ENCODE measurements around the gene RIBC1. TPM values are rescaled to one million over a fixed set of nuclear protein-coding genes. Genes with fewer than 3 reads are reported as not detected.

RIBC1 gene
- polyA plus RNA-seq, 1 of the 3 experiments (the other 2 are of a cell fraction), result 0.33 TPM

- ChIA-PET POLR2A (no interaction called here), CTCF (no interaction called here)
- no peak for TF ChIP-seq YY1 (IDR thresholded peaks at IDR 0.05; ENCODE audit: low read depth)
- TF ChIP-seq RAD21 (IDR thresholded peaks at IDR 0.05; ENCODE audit: low read length), result no peak
- TF ChIP-seq FOXM1 (IDR thresholded peaks at IDR 0.05; ENCODE audit: low read depth), result no peak
- TF ChIP-seq, protein P1, sequence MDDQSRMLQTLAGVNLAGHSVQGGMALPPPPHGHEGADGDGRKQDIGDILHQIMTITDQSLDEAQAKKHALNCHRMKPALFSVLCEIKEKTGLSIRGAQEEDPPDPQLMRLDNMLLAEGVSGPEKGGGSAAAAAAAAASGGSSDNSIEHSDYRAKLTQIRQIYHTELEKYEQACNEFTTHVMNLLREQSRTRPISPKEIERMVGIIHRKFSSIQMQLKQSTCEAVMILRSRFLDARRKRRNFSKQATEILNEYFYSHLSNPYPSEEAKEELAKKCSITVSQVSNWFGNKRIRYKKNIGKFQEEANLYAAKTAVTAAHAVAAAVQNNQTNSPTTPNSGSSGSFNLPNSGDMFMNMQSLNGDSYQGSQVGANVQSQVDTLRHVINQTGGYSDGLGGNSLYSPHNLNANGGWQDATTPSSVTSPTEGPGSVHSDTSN (IDR thresholded peaks at IDR 0.05), result no peak
- no peak for TF ChIP-seq EP300 (IDR thresholded peaks at IDR 0.05; ENCODE audit: borderline replicate concordance in 1 of 2, low read depth in 1 of 2, low read length in 1 of 2)
- TF ChIP-seq RXRA (IDR thresholded peaks at IDR 0.05; ENCODE audit: borderline replicate concordance, low read depth), result no peak
- no peak for TF ChIP-seq TEAD4 (IDR thresholded peaks at IDR 0.05; ENCODE audit: borderline replicate concordance, insufficient read depth)
- TF ChIP-seq ZBTB33 (IDR thresholded peaks at IDR 0.05; ENCODE audit: borderline replicate concordance, low read depth), result no peak
- no peak for TF ChIP-seq RCOR1 (IDR thresholded peaks at IDR 0.05; ENCODE audit: low read length)
- TF ChIP-seq, protein P2, sequence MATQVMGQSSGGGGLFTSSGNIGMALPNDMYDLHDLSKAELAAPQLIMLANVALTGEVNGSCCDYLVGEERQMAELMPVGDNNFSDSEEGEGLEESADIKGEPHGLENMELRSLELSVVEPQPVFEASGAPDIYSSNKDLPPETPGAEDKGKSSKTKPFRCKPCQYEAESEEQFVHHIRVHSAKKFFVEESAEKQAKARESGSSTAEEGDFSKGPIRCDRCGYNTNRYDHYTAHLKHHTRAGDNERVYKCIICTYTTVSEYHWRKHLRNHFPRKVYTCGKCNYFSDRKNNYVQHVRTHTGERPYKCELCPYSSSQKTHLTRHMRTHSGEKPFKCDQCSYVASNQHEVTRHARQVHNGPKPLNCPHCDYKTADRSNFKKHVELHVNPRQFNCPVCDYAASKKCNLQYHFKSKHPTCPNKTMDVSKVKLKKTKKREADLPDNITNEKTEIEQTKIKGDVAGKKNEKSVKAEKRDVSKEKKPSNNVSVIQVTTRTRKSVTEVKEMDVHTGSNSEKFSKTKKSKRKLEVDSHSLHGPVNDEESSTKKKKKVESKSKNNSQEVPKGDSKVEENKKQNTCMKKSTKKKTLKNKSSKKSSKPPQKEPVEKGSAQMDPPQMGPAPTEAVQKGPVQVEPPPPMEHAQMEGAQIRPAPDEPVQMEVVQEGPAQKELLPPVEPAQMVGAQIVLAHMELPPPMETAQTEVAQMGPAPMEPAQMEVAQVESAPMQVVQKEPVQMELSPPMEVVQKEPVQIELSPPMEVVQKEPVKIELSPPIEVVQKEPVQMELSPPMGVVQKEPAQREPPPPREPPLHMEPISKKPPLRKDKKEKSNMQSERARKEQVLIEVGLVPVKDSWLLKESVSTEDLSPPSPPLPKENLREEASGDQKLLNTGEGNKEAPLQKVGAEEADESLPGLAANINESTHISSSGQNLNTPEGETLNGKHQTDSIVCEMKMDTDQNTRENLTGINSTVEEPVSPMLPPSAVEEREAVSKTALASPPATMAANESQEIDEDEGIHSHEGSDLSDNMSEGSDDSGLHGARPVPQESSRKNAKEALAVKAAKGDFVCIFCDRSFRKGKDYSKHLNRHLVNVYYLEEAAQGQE (IDR thresholded peaks at IDR 0.05; ENCODE audit: low read depth, low read length), result no peak
- no peak for TF ChIP-seq NRF1 (IDR thresholded peaks at IDR 0.05; ENCODE audit: low read depth, low read length)
- Histone ChIP-seq H4K20me1 (ENCODE audit: insufficient read depth) (no peaks in the 10 kb centered on the region), H3K36me3 (replicated peaks in 1 of 2; ENCODE audit: control insufficient read depth in 1 of 2, insufficient read depth in 2 of 2, low read length in 1 of 2) (peaks cover 17 to 49% of the 10 kb centered on the region in 2 experiments), H3K9me3 (no peaks in the 10 kb centered on the region), H3K4me1 (ENCODE audit: control insufficient read depth in 1 of 2, insufficient read depth in 2 of 2, low read depth in 1 of 2, low read length in 1 of 2) (no peaks in the 10 kb centered on the region), H3K4me3 (ENCODE audit: low read depth in 2 of 2, low read length in 1 of 2) (no peak overlapping the region), H3K79me2 (ENCODE audit: insufficient read depth) (no peaks in the 10 kb centered on the region), H3K27ac (ENCODE audit: low read depth in 2 of 2, low read length in 1 of 2) (no peak overlapping the region; a peak in 1 of 4 replicates), H3F3A (replicated peaks; ENCODE audit: insufficient read depth) (peaks cover 5% of the 10 kb centered on the region), H3K4me2 (no peak overlapping the region), H3K9ac (no peak overlapping the region), H2AFZ (ENCODE audit: low read depth) (no peak overlapping the region), H3K27me3 (ENCODE audit: insufficient read depth) (no peaks in the 10 kb centered on the region), H3K9me2 (no peaks in the 10 kb centered on the region)
- DNase-seq, result no peak
- WGBS (ENCODE audit: low lambda C conversion rate), result 100% methylated on average over 2 of the region's 6 CpGs
These were observed 45.8 kb upstream of the RIBC1 start for GRCh38 chrX:53376888-53377287.
